ENCODE data around the gene GNA15. TPM values are rescaled to one million over a fixed set of nuclear protein-coding genes. Genes with fewer than 3 reads are reported as not detected.

GNA15 gene
- total RNA-seq, 1 donor from 2014 or later = 24.2 TPM

- H3K27me3 ChIP-seq (ENCODE audit: low read depth) = no peaks in the 10 kb centered on the region
- no peak for DNase-seq
- no peaks in the 10 kb centered on the region for H3K9me3 ChIP-seq
- intact Hi-C loops (cut with DNase I) = no loop called here
- H3K36me3 ChIP-seq = peaks cover 53% of the 10 kb centered on the region
- no peak for ATAC-seq
- TF ChIP-seq, protein P1, sequence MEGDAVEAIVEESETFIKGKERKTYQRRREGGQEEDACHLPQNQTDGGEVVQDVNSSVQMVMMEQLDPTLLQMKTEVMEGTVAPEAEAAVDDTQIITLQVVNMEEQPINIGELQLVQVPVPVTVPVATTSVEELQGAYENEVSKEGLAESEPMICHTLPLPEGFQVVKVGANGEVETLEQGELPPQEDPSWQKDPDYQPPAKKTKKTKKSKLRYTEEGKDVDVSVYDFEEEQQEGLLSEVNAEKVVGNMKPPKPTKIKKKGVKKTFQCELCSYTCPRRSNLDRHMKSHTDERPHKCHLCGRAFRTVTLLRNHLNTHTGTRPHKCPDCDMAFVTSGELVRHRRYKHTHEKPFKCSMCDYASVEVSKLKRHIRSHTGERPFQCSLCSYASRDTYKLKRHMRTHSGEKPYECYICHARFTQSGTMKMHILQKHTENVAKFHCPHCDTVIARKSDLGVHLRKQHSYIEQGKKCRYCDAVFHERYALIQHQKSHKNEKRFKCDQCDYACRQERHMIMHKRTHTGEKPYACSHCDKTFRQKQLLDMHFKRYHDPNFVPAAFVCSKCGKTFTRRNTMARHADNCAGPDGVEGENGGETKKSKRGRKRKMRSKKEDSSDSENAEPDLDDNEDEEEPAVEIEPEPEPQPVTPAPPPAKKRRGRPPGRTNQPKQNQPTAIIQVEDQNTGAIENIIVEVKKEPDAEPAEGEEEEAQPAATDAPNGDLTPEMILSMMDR (IDR thresholded peaks at IDR 0.05) = no peak
- H3K4me1 ChIP-seq = peaks cover 5% of the 10 kb centered on the region
- no peak overlapping the region for H3K4me3 ChIP-seq
- no peak overlapping the region for H3K27ac ChIP-seq
Measured at GRCh38 chr19:3120611-3121276, 15.1 kb upstream of the GNA15 start.

- H3K4me1 ChIP-seq = peaks cover 6% of the 10 kb centered on the region
- no peaks in the 10 kb centered on the region for H3K27me3 ChIP-seq (ENCODE audit: low read depth)
- H3K9me3 ChIP-seq = no peaks in the 10 kb centered on the region
- H3K4me3 ChIP-seq = no peak overlapping the region
- TF ChIP-seq, protein P1 (IDR thresholded peaks at IDR 0.05) = no peak
- ATAC-seq (no peak), DNase-seq (no peak)
- intact Hi-C loops (cut with DNase I) = no loop called here
- no peak overlapping the region for H3K27ac ChIP-seq
- H3K36me3 ChIP-seq = peaks cover 53% of the 10 kb centered on the region
Measured at GRCh38 chr19:3121396-3121795, 14.4 kb upstream of the GNA15 start.

GRCh38 chr19:3121821-3122511 is 13.9 kb upstream of the GNA15 start:
- intact Hi-C loops (cut with DNase I) = no loop called here
- Histone ChIP-seq H3K27me3 (ENCODE audit: low read depth) (no peaks in the 10 kb centered on the region), H3K4me1 (peaks cover 6% of the 10 kb centered on the region), H3K4me3 (no peak overlapping the region), H3K27ac (no peak overlapping the region), H3K9me3 (no peaks in the 10 kb centered on the region), H3K36me3 (peaks cover 50% of the 10 kb centered on the region)
- DNase-seq (no peak), ATAC-seq (no peak)
- TF ChIP-seq, protein P1 (IDR thresholded peaks at IDR 0.05) = no peak

- Histone ChIP-seq H3K4me1 (peaks cover 6% of the 10 kb centered on the region), H3K4me3 (no peak overlapping the region), H3K27ac (no peak overlapping the region), H3K36me3 (peaks cover 46% of the 10 kb centered on the region), H3K9me3 (no peaks in the 10 kb centered on the region), H3K27me3 (ENCODE audit: low read depth) (no peaks in the 10 kb centered on the region)
- DNase-seq (no peak), ATAC-seq (no peak)
- TF ChIP-seq, protein P1 (IDR thresholded peaks at IDR 0.05) = no peak
- intact Hi-C loops (cut with DNase I) = no loop called here
Measured at GRCh38 chr19:3122512-3122870, 13.3 kb upstream of the GNA15 start.

GRCh38 chr19:3123088-3123721 is 12.6 kb upstream of the GNA15 start:
- no peaks in the 10 kb centered on the region for H3K9me3 ChIP-seq
- DNase-seq (no peak), ATAC-seq (no peak)
- H3K4me1 ChIP-seq = peaks cover 6% of the 10 kb centered on the region
- no peak overlapping the region for H3K4me3 ChIP-seq
- peaks cover 38% of the 10 kb centered on the region for H3K36me3 ChIP-seq
- no peak overlapping the region for H3K27ac ChIP-seq
- H3K27me3 ChIP-seq (ENCODE audit: low read depth) = no peaks in the 10 kb centered on the region
- TF ChIP-seq, protein P1 (IDR thresholded peaks at IDR 0.05) = no peak
- intact Hi-C loops (cut with DNase I) = no loop called here
